ENCODE data around the gene MAMSTR.

- TF ChIP-seq CTCF (IDR thresholded peaks at IDR 0.05; ENCODE audit: low read length) (no peak), EZH2 (IDR thresholded peaks at IDR 0.05; ENCODE audit: borderline replicate concordance, low read length) (no peak)
Observed at GRCh38 chr19:48738557-48739403, 19.3 kb upstream of the MAMSTR start.
